Parathyroid adenoma (tissue), 2 donors: ENCODE measurements around the gene MZF1.
A peak's percentile ranks its signal among the peaks of the same experiment; 100 is the strongest.

Experiments
- H2AFZ ChIP-seq: fragments of 300-600 bp; sonication (generic); one replicate; pipeline ENCODE4 v1.7.0; 2017; ENCODE audit warnings: antibody characterized with exemption, mild to moderate bottlenecking
- H3K27ac ChIP-seq: fragments of 300-600 bp; sonication (generic); one replicate; pipeline ENCODE4 v1.7.0; 2017
- H3K27me3 ChIP-seq: fragments of 300-600 bp; sonication (generic); one replicate; pipeline ENCODE4 v1.7.0; 2017; ENCODE audit warnings: low read length; ENCODE audit not compliant: control insufficient read depth, insufficient read depth
- H3K36me3 ChIP-seq: fragments of 300-600 bp; sonication (generic); one replicate; pipeline ENCODE4 v1.7.0; 2017; ENCODE audit warnings: low read length; ENCODE audit not compliant: control insufficient read depth, insufficient read depth
- H3K4me1 ChIP-seq: fragments of 300-600 bp; sonication (generic); one replicate; pipeline ENCODE4 v1.7.0; 2017; ENCODE audit warnings: control low read depth
- H3K4me2 ChIP-seq: fragments of 300-600 bp; sonication (generic); one replicate; pipeline ENCODE4 v1.7.0; 2017; ENCODE audit warnings: low read length
- H3K4me3 ChIP-seq: fragments of 300-600 bp; sonication (generic); one replicate; pipeline ENCODE4 v1.7.0; 2017; ENCODE audit warnings: low read depth, low read length
- H3K79me2 ChIP-seq: fragments of 300-600 bp; sonication (generic); one replicate; pipeline ENCODE4 v1.7.0; 2017; ENCODE audit warnings: control low read depth
- H3K9ac ChIP-seq: fragments of 300-600 bp; sonication (generic); one replicate; pipeline ENCODE4 v1.7.0; 2017; ENCODE audit warnings: mild to moderate bottlenecking
- H3K9me3 ChIP-seq: fragments of 300-600 bp; sonication (generic); one replicate; pipeline ENCODE4 v1.7.0; 2017; ENCODE audit warnings: low read length; ENCODE audit not compliant: control insufficient read depth
- CTCF ChIP-seq: fragments of 300-600 bp; sonication (generic); IDR thresholded peaks from one replicate; pipeline ENCODE4 v1.7.0; 2017; ENCODE audit warnings: antibody characterized with exemption, mild to moderate bottlenecking
- donor health status: primary hyperparathyroidism.

The MZF1 gene

DNA sequence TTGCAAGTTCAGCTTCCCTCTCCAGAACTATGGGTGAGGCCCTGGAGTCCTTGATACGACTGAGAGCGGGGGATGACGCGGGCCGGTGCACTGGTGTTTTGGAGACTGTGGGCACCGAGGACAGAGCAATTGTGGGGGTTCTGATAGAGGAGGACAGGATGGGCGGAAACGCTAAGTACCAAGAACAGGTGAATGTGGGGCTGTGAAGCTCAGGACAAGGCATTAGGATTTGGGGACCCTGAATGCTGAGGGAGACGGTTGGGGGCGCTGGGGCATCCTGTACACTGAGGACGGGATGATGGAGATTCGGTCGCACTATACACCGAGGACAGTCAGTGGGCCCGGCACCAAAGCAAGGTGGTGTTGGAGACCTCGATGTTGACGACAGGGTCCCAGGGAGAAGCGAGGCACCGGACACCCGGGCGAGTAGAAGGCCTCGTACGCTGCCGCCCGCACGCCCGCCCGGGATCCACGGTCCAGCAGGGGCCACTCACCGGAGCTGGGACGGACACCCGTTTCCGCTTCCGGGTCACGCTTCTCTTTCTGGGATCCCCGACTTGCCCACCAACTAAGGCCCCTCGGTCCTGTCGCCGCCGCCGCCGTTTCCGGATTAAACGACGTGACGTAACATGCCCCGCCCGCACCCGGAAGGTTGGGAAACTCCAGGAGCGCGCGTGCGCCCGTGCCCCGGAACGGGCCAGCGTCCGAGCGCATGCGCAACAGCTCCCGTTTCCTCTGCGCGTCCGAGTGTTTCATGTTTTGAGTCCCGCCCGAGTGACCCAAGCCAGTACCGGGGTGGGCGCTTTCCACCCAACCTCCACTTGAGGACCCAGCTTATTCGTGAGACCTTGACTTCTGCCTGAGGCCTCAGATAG lies 18.4 kb downstream of the MZF1 start, which contains the start of gene CHMP2A:
TSS of gene CHMP2A (minus strand) at position 612 of the 875 bp plus-strand sequence. CDS start 893 bp downstream, outside the sequence.
- H3K9ac ChIP-seq, result peak within 1 kb of the TSS; percentile 85
- peak within 1 kb of the TSS; percentile 95 for H3K27ac ChIP-seq
- H3K4me3 ChIP-seq, result peak within 1 kb of the TSS; percentile 81
- peak within 1 kb of the TSS; percentile 78 for H2AFZ ChIP-seq
- H3K9me3 ChIP-seq, result no peaks in the 10 kb centered on the region
- TF ChIP-seq CTCF, result no peak
- H3K27me3 ChIP-seq, result no peaks in the 10 kb centered on the region
- peaks cover 42% of the 10 kb centered on the region for H3K79me2 ChIP-seq
- peaks cover 25% of the 10 kb centered on the region for H3K4me1 ChIP-seq
- peak within 1 kb of the TSS; percentile 82 for H3K4me2 ChIP-seq
- no peaks in the 10 kb centered on the region for H3K36me3 ChIP-seq

DNA sequence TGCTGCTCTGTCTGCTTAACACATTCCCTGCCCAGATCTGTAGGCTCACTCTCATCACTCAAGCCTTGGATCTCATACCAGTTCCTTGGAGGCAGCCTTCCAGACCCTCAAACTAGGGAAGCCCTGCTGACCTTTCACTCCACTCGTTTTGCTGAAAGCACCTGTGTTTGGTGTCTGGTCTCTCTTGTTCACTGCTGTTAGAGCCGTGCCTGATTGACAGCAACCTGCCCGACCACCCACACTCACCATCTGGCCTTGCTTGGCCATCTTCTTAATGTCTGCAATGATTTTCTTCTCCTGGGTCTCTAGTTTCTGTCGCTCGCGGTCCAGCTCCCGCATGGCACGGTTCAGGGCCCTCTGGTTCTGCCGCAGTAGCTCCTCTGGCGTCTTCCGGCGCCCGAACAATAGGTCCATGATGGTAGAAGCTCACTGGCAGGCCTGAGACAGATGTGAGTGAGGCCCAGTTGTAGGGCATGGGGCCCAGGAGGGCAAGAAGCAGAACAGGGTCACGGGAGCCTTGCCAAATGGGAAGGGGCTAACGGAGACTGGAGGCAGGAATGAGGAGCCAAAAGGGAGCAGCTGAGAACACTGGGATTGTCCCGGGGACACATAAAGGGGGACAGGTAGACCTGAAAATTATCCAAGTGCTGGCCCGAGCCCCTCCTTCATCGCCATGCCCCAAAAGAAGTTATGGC lies 19.2 kb downstream of the MZF1 start:
- Histone ChIP-seq H3K9ac (peak overlapping the region; percentile 85), H3K4me2 (peak overlapping the region; percentile 82), H3K4me1 (peaks cover 23% of the 10 kb centered on the region), H3K4me3 (peak overlapping the region; percentile 81), H3K27me3 (no peaks in the 10 kb centered on the region), H3K79me2 (peaks cover 46% of the 10 kb centered on the region), H3K36me3 (no peaks in the 10 kb centered on the region), H2AFZ (peak overlapping the region; percentile 78), H3K27ac (peak overlapping the region; percentile 95), H3K9me3 (no peaks in the 10 kb centered on the region)
- no peak for TF ChIP-seq CTCF

- TF ChIP-seq CTCF, result no peak
- no peaks in the 10 kb centered on the region for H3K36me3 ChIP-seq
These were observed 20.5 kb downstream of the MZF1 start for GRCh38 chr19:58552655-58553054.

GRCh38 chr19:58551577-58552471 lies 21.3 kb downstream of the MZF1 start:
- no peaks in the 10 kb centered on the region for H3K9me3 ChIP-seq
- no peak overlapping the region for H2AFZ ChIP-seq
- no peak for TF ChIP-seq CTCF
- H3K27ac ChIP-seq, result no peak overlapping the region
- H3K36me3 ChIP-seq, result no peaks in the 10 kb centered on the region
- no peak overlapping the region for H3K4me3 ChIP-seq
- H3K79me2 ChIP-seq, result peaks cover 45% of the 10 kb centered on the region
- H3K4me2 ChIP-seq, result no peak overlapping the region
- peaks cover 24% of the 10 kb centered on the region for H3K4me1 ChIP-seq
- no peak overlapping the region for H3K9ac ChIP-seq
- H3K27me3 ChIP-seq, result no peaks in the 10 kb centered on the region

More at GRCh38 chr19:58552655-58553054, 20.5 kb downstream of the MZF1 start:
- H3K27me3 ChIP-seq, result no peaks in the 10 kb centered on the region
- H3K27ac ChIP-seq, result no peak overlapping the region
- H3K9ac ChIP-seq, result no peak overlapping the region
- H3K4me1 ChIP-seq, result peaks cover 23% of the 10 kb centered on the region
- H2AFZ ChIP-seq, result no peak overlapping the region
- peaks cover 47% of the 10 kb centered on the region for H3K79me2 ChIP-seq
- H3K9me3 ChIP-seq, result no peaks in the 10 kb centered on the region
- H3K4me3 ChIP-seq, result no peak overlapping the region
- no peak overlapping the region for H3K4me2 ChIP-seq
